Fibroblast of lung (primary cell): ENCODE data around the gene TLN1. TPM values are rescaled to one million over a fixed set of nuclear protein-coding genes. Genes with fewer than 3 reads are reported as not detected.
A peak's percentile ranks its signal among the peaks of the same experiment; 100 is the strongest.

Experiments
- DNase-seq, 2 donors: peaks; one replicate each; pipeline versions ENCODE4 v3.0.0 to v3.0.0-alpha.2; 2010; ENCODE audit warnings: low read depth in 2 of 2
- H2AFZ ChIP-seq: 2 replicates; pipeline ENCODE4 v1.5.1; 2012; ENCODE audit warnings: low read length, control low read depth, inconsistent platforms
- H3K27ac ChIP-seq: 2 replicates; pipeline ENCODE4 v1.5.1; 2011; ENCODE audit warnings: low read length, control low read depth; ENCODE audit not compliant: insufficient read depth
- H3K27me3 ChIP-seq: 2 replicates; pipeline ENCODE4 v1.5.1; 2011; ENCODE audit warnings: mild to moderate bottlenecking, low read length; ENCODE audit not compliant: control insufficient read depth, insufficient read depth
- H3K36me3 ChIP-seq: 2 replicates; pipeline ENCODE4 v1.5.1; 2011; ENCODE audit warnings: low read length; ENCODE audit not compliant: control insufficient read depth, insufficient read depth
- H3K4me1 ChIP-seq: 2 replicates; pipeline ENCODE4 v1.5.1; 2011; ENCODE audit warnings: low read length; ENCODE audit not compliant: control insufficient read depth, insufficient read depth; ENCODE audit errors: extremely low read depth
- H3K4me2 ChIP-seq: 2 replicates; pipeline ENCODE4 v1.5.1; 2011; ENCODE audit warnings: low read length, control low read depth; ENCODE audit not compliant: insufficient read depth; ENCODE audit errors: extremely low read depth
- H3K4me3 ChIP-seq, 4 experiments: fragments of 200-600 bp in 1 of 4; sonication (generic) in 1 of 4; replicated peaks in 1 of 4; 2 replicates each; pipeline ENCODE4 v1.5.1; 2011 to 2016; ENCODE audit warnings: low read length in 4 of 4, low read depth in 3 of 4, mild to moderate bottlenecking in 3 of 4, control low read depth in 2 of 4, inconsistent platforms in 1 of 4, mixed read lengths in 1 of 4; ENCODE audit not compliant: insufficient read depth in 1 of 4; ENCODE audit errors: control extremely low read depth in 1 of 4
- H3K79me2 ChIP-seq: 2 replicates; pipeline ENCODE4 v1.5.1; 2012; ENCODE audit warnings: mild to moderate bottlenecking, low read length, inconsistent platforms; ENCODE audit not compliant: control insufficient read depth, insufficient read depth
- H3K9ac ChIP-seq: 2 replicates; pipeline ENCODE4 v1.5.1; 2011; ENCODE audit warnings: mild to moderate bottlenecking, low read length, control low read depth; ENCODE audit not compliant: insufficient read depth
- H3K9me3 ChIP-seq: 2 replicates; pipeline ENCODE4 v1.5.1; 2012; ENCODE audit warnings: low read depth, low read length; ENCODE audit not compliant: control insufficient read depth, insufficient read depth
- H4K20me1 ChIP-seq: 2 replicates; pipeline ENCODE4 v1.5.1; 2011; ENCODE audit warnings: low read length; ENCODE audit not compliant: control insufficient read depth, insufficient read depth; ENCODE audit errors: extremely low read depth
- CTCF ChIP-seq, 2 donors: IDR thresholded peaks in 1 of 2; conservative IDR thresholded peaks in 1 of 2; 1 replicate in 1 of 2; 2 replicates in 1 of 2; pipeline ENCODE4 v1.5.1; 2011 to 2012; ENCODE audit warnings: low read length in 2 of 2, control low read depth in 1 of 2, inconsistent platforms in 1 of 2, low read depth in 1 of 2, mild to moderate bottlenecking in 1 of 2
- EZH2 ChIP-seq: IDR thresholded peaks from 2 replicates; pipeline ENCODE4 v1.5.1; 2012; ENCODE audit warnings: low read length, control low read depth, mild to moderate bottlenecking; ENCODE audit errors: missing control alignments
- polyA minus RNA-seq: library from RNA; depleted of rRNA, polyadenylated mRNA; stranded (reverse); fragments of >200 nt; gene quantifications from 2 replicates; pipeline ENCODE4 v1.2.3, GENCODE V29; 2011; ENCODE audit warnings: low replicate concordance
- polyA plus RNA-seq, 2 donors: library from polyadenylated mRNA; depleted of rRNA in 1 of 2; stranded (reverse) in 1 of 2; unstranded in 1 of 2; fragments of >200 nt; gene quantifications; 2 replicates each; pipeline ENCODE4 v1.2.1, GENCODE V29; 2011 to 2012; ENCODE audit warnings: missing spikeins in 1 of 2
- total RNA-seq: library from RNA; depleted of rRNA; stranded (reverse); fragments of >200 nt; gene quantifications from 2 replicates; pipeline ENCODE4 v1.2.1, GENCODE V29; 2014

TLN1 gene, protein sequence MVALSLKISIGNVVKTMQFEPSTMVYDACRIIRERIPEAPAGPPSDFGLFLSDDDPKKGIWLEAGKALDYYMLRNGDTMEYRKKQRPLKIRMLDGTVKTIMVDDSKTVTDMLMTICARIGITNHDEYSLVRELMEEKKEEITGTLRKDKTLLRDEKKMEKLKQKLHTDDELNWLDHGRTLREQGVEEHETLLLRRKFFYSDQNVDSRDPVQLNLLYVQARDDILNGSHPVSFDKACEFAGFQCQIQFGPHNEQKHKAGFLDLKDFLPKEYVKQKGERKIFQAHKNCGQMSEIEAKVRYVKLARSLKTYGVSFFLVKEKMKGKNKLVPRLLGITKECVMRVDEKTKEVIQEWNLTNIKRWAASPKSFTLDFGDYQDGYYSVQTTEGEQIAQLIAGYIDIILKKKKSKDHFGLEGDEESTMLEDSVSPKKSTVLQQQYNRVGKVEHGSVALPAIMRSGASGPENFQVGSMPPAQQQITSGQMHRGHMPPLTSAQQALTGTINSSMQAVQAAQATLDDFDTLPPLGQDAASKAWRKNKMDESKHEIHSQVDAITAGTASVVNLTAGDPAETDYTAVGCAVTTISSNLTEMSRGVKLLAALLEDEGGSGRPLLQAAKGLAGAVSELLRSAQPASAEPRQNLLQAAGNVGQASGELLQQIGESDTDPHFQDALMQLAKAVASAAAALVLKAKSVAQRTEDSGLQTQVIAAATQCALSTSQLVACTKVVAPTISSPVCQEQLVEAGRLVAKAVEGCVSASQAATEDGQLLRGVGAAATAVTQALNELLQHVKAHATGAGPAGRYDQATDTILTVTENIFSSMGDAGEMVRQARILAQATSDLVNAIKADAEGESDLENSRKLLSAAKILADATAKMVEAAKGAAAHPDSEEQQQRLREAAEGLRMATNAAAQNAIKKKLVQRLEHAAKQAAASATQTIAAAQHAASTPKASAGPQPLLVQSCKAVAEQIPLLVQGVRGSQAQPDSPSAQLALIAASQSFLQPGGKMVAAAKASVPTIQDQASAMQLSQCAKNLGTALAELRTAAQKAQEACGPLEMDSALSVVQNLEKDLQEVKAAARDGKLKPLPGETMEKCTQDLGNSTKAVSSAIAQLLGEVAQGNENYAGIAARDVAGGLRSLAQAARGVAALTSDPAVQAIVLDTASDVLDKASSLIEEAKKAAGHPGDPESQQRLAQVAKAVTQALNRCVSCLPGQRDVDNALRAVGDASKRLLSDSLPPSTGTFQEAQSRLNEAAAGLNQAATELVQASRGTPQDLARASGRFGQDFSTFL (N-terminal part only)
- total RNA-seq, result 214 and 405 TPM in 2 replicates
- 214 and 244 TPM in 2 replicates for polyA plus RNA-seq
- 354 and 377 TPM in 2 replicates for polyA plus RNA-seq (2012)
- polyA minus RNA-seq, result 919 and 1,168 TPM in 2 replicates

DNA sequence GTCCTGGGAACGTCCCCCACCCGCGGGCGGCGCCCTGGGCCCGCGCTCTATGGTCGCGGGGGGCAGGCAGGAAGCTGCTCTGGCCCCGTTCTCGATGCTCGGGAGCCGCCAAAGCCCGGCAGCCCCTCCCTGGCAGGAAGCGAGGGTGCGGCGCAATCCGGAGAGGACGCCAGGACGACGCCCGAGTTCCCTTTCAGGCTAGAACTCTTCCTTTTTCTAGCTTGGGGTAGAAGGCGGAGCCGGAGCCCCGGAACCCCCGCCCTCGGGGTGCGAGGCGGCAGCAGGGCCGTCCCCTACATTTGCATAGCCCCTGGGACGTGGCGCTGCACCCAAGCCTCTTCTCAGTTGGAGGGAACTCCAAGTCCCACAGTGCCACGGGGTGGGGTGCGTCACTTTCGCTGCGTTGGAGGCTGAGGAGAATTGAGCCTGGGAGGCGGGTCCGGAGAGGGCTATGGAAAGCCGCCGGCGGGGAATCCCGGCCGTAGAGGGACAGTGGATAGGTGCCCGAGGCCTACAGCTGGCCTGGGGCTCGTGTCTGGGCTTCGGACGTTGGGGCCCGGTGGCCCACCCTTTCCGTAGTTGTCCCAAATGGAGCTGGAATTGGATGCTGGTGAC is at the start of gene TLN1, which contains the start of gene CREB3:
TSS of gene TLN1 (minus strand) at position 11 of the 615 bp plus-strand sequence. CDS start 6,501 bp downstream, outside the sequence.
TSS of gene CREB3 (plus strand) at position 482 of the 615 bp plus-strand sequence. CDS start at position 589, 107 bp downstream.
- H3K27ac ChIP-seq, result peak within 1 kb of the TSS; percentile 94
- peak; percentile 99 for DNase-seq
- peak within 1 kb of the TSS; percentile 89 to 99 (median 96) for H3K4me3 ChIP-seq
- H3K36me3 ChIP-seq, result peaks cover 17% of the 10 kb centered on the region
- H3K4me1 ChIP-seq, result peaks cover 13% of the 10 kb centered on the region
- H3K27me3 ChIP-seq, result no peaks in the 10 kb centered on the region
- H3K79me2 ChIP-seq, result peaks cover 62% of the 10 kb centered on the region
- H4K20me1 ChIP-seq, result no peaks in the 10 kb centered on the region
- peak within 1 kb of the TSS; percentile 100 for H3K4me2 ChIP-seq
- peak within 1 kb of the TSS; percentile 75 for H2AFZ ChIP-seq
- TF ChIP-seq CTCF (conservative IDR thresholded peaks at IDR 0.05 in 1 of 2, IDR thresholded peaks at IDR 0.05 in 1 of 2; ENCODE audit: low read depth in 1 of 2, low read length in 2 of 2) (no peak), EZH2 (no peak)
- no peaks in the 10 kb centered on the region for H3K9me3 ChIP-seq
- peak within 1 kb of the TSS; percentile 97 for H3K9ac ChIP-seq

GRCh38 chr9:35781066-35781465 is 49.1 kb upstream of the TLN1 start:
- no peak overlapping the region for H3K4me3 ChIP-seq
- no peaks in the 10 kb centered on the region for H3K36me3 ChIP-seq
- no peaks in the 10 kb centered on the region for H3K4me1 ChIP-seq
- H4K20me1 ChIP-seq, result no peaks in the 10 kb centered on the region
- no peak overlapping the region for H3K4me2 ChIP-seq
- H3K27ac ChIP-seq, result no peak overlapping the region
- peaks cover 19% of the 10 kb centered on the region for H3K27me3 ChIP-seq
- no peak overlapping the region for H3K9ac ChIP-seq
- TF ChIP-seq EZH2, result no peak
- no peak for TF ChIP-seq CTCF (conservative IDR thresholded peaks at IDR 0.05 in 1 of 2, IDR thresholded peaks at IDR 0.05 in 1 of 2; ENCODE audit: low read depth in 1 of 2, low read length in 2 of 2)
- H2AFZ ChIP-seq, result no peak overlapping the region
- no peak for DNase-seq
- H3K9me3 ChIP-seq, result no peaks in the 10 kb centered on the region
- no peaks in the 10 kb centered on the region for H3K79me2 ChIP-seq
